HepG2 (cell line): ENCODE data around the gene FHIT.

ENCODE experiments used
- ATF2 ChIP-seq: sonication (generic); formaldehyde crosslinking; IDR thresholded peaks from 2 replicates; pipeline ENCODE4 v1.4.0; 2020; ENCODE audit warnings: missing genetic modification reagents
- CTCF ChIP-seq: sonication (generic); formaldehyde crosslinking; IDR thresholded peaks from 2 replicates; pipeline ENCODE4 v1.5.0; 2020; ENCODE audit warnings: mild to moderate bottlenecking, missing genetic modification reagents, moderate library complexity
- GLI4 ChIP-seq: sonication (generic); formaldehyde crosslinking; IDR thresholded peaks from 2 replicates; pipeline ENCODE4 v1.5.1; 2020; ENCODE audit warnings: missing genetic modification reagents, mild to moderate bottlenecking, moderate library complexity, borderline replicate concordance
- IKZF1 ChIP-seq: fragments of 450-650 bp; IDR thresholded peaks from 2 replicates; pipeline ENCODE4 v1.7.1; 2016
- KLF15 ChIP-seq: sonication (generic); formaldehyde crosslinking; IDR thresholded peaks from 2 replicates; pipeline ENCODE4 v1.8.1; 2023; ENCODE audit warnings: borderline replicate concordance, mild to moderate bottlenecking, inconsistent platforms, missing genetic modification reagents, mixed read lengths
- NR1H2 ChIP-seq: sonication (generic); formaldehyde crosslinking; IDR thresholded peaks from 2 replicates; pipeline ENCODE4 v1.8.1; 2022; ENCODE audit warnings: low read depth, missing genetic modification reagents, borderline replicate concordance
- POLR2A ChIP-seq, 2 experiments: IDR thresholded peaks; 2 replicates each; pipeline ENCODE4 v1.6.1; 2011; ENCODE audit warnings: low read depth in 2 of 2, low read length in 2 of 2, mild to moderate bottlenecking in 1 of 2, moderate library complexity in 1 of 2; ENCODE audit not compliant: insufficient read depth in 1 of 2
- SIN3A ChIP-seq: IDR thresholded peaks from 2 replicates; pipeline ENCODE4 v1.6.1; 2011; ENCODE audit warnings: low read depth, mild to moderate bottlenecking, control low read depth, low read length, borderline replicate concordance
- ZC3H4 ChIP-seq: sonication (generic); formaldehyde crosslinking; IDR thresholded peaks from 2 replicates; pipeline ENCODE4 v1.4.0; 2020; ENCODE audit warnings: missing genetic modification reagents, borderline replicate concordance
- ZNF281 ChIP-seq: sonication (generic); formaldehyde crosslinking; IDR thresholded peaks from 2 replicates; pipeline ENCODE4 v1.4.0; 2020; ENCODE audit warnings: missing genetic modification reagents, borderline replicate concordance
- ZNF775 ChIP-seq: sonication (generic); formaldehyde crosslinking; IDR thresholded peaks from 2 replicates; pipeline ENCODE4 v1.4.0; 2020; ENCODE audit warnings: missing genetic modification reagents, mild to moderate bottlenecking, moderate library complexity, borderline replicate concordance
- ZSCAN30 ChIP-seq: sonication (generic); formaldehyde crosslinking; IDR thresholded peaks from 2 replicates; pipeline ENCODE4 v1.5.0; 2020; ENCODE audit warnings: mild to moderate bottlenecking, missing genetic modification reagents
- TF ChIP-seq, protein P1 (sequence below): sonication (generic); formaldehyde crosslinking; IDR thresholded peaks from 2 replicates; pipeline ENCODE4 v1.8.1; 2023; ENCODE audit warnings: missing genetic modification reagents, mild to moderate bottlenecking, borderline replicate concordance
- TF ChIP-seq, protein P2 (sequence below), 2 experiments: sonication (generic) in 1 of 2; formaldehyde crosslinking in 1 of 2; IDR thresholded peaks; 2 replicates each; pipeline versions ENCODE4 v1.5.1 to v1.6.1; 2011 to 2020; ENCODE audit warnings: borderline replicate concordance in 1 of 2, low read depth in 1 of 2, low read length in 1 of 2, mild to moderate bottlenecking in 1 of 2, missing genetic modification reagents in 1 of 2, moderate library complexity in 1 of 2

DNA sequence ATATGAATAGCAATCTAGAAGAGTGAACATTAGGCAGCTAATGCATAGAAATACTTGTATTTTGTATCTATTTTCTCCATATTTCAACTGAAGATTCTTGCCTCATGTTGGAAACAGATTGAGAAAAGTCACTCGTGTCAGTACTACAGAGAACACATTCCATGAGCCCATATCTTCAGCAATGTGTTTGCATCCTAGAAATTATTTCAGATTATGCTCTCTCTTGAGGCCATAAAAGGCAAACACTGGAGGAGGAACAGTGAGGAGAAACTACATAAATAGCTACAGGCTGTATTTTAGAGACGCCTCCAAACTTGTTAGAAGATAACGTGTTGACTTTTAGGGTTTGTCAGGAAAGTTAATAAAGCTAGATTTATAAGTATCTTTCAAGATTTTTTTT, 906.9 kb downstream of the FHIT start:
- TF ChIP-seq, protein P1, sequence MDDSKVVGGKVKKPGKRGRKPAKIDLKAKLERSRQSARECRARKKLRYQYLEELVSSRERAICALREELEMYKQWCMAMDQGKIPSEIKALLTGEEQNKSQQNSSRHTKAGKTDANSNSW (CRISPR knock-in tag) = no peak
- TF ChIP-seq ZNF281 = no peak
- TF ChIP-seq, protein P2, sequence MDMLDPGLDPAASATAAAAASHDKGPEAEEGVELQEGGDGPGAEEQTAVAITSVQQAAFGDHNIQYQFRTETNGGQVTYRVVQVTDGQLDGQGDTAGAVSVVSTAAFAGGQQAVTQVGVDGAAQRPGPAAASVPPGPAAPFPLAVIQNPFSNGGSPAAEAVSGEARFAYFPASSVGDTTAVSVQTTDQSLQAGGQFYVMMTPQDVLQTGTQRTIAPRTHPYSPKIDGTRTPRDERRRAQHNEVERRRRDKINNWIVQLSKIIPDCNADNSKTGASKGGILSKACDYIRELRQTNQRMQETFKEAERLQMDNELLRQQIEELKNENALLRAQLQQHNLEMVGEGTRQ (IDR thresholded peaks at IDR 0.05; ENCODE audit: low read depth, low read length) = no peak
- TF ChIP-seq, protein P2 (CRISPR knock-in tag; IDR thresholded peaks at IDR 0.05; ENCODE audit: borderline replicate concordance) = no peak
- TF ChIP-seq NR1H2 (CRISPR knock-in tag) = no peak
- no peak for TF ChIP-seq SIN3A
- no peak for TF ChIP-seq POLR2A (IDR thresholded peaks at IDR 0.05; ENCODE audit: insufficient read depth in 1 of 2, low read depth in 2 of 2, low read length in 2 of 2)
- TF ChIP-seq ZSCAN30 = no peak
- no peak for TF ChIP-seq GLI4 (CRISPR knock-in tag)
- TF ChIP-seq ATF2 = no peak
- no peak for TF ChIP-seq IKZF1
- no peak for TF ChIP-seq ZNF775 (CRISPR knock-in tag)
- no peak for TF ChIP-seq ZC3H4
- TF ChIP-seq CTCF (CRISPR knock-in tag) = no peak
- no peak for TF ChIP-seq KLF15 (CRISPR knock-in tag)
